HG03139 (cell line): Measurements from ENCODE around the gene IQCK.
A peak's percentile ranks its signal among the peaks of the same experiment; 100 is the strongest.
"Not testable (repeated sequence)": the region's sequence is repeated elsewhere in the genome, so short reads cannot be mapped to it uniquely, and the experiment has no call there.

ENCODE experiments used
- ATAC-seq: cut with Tn5 transposase; IDR thresholded peaks from one replicate; pipeline ENCODE4 v1.9.1; 2021; ENCODE audit not compliant: unreplicated experiment

Gene IQCK, protein sequence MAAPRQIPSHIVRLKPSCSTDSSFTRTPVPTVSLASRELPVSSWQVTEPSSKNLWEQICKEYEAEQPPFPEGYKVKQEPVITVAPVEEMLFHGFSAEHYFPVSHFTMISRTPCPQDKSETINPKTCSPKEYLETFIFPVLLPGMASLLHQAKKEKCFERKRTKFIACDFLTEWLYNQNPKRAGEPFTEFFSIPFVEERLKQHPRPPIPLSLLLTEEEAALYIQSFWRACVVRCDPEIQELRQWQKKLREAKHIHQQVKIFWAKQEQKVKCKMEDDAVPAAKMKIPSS

DNA sequence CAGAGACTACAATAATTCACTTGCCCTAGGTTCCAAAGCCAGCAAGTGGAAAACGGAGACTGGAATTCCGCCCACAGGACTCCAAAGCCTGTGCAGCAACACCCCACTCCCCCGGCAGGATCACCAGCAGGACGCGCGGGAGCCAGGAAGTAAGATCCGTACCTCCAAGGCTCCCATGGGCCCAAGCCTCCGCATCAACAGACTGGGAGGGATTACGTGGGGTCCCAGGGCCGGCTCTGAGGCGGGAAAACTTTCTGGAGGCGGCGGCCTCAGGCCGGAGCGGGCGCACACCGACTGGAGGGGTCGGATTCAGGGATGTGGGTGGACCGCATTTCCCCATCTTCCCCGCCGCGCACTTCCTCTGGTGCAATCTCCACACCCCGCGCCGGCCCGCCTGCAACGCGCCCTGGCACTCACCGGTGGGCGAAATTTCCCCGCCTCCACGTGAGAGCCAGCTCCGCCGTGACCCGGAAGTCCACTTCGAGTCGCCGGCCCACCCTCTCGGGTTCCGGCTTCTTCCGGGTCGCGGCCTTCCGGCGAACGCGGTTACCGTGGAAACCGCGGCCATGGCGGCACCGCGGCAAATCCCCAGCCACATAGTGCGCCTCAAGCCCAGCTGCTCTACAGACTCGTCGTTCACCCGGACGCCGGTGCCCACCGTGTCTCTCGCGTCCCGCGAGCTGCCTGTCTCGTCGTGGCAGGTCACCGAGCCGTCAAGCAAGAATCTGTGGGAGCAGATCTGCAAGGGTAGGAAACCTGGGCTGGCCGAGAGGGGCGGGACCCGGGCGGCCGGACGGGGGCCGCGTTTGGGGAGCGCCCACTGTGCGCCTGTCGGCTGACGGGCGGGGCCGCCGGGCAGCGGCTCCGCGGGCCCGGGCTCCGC, at the start of gene IQCK, which contains the start of gene KNOP1:
Gene IQCK (plus strand): TSS at position 531 of the 883 bp plus-strand sequence. CDS start 36 bp downstream, at position 567.
Gene KNOP1 (minus strand): TSS at position 487 of the 883 bp plus-strand sequence. CDS start 3,192 bp downstream, outside the sequence.
- peak; percentile 89 for ATAC-seq

GRCh38 chr16:19672378-19672777, 45.7 kb upstream of the IQCK start:
- ATAC-seq: no peak

GRCh38 chr16:19674485-19674884, 43.6 kb upstream of the IQCK start:
- ATAC-seq: no peak

GRCh38 chr16:19677402-19677801, 40.7 kb upstream of the IQCK start:
- no peak for ATAC-seq

GRCh38 chr16:19678804-19679203, 39.3 kb upstream of the IQCK start:
- ATAC-seq: no peak

- ATAC-seq: not testable (repeated sequence)
These were observed 38.8 kb upstream of the IQCK start for GRCh38 chr16:19679281-19679680.

DNA sequence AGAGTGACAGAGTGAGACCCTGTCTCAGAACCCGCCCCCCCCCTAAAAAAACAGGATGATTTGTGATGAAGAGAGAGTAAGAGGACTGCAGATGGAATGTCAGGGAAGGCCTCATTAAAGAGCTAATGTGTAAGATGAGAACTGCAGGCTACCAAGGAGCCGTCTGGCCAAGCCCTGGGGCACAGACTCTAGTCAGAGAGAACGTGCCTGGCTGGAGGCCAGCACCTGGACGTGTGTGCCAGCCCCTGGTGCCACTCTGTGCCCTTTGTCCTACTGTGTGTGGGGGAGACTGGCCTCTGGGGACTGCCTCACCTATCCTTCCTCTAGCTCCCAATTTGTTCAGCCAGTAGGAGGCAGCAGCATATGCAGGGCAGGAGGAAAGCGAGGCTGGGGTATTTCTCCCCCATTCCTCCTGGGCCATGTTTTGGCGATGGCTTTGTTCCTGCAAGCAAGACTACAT, 37.2 kb upstream of the IQCK start:
- no peak for ATAC-seq

DNA sequence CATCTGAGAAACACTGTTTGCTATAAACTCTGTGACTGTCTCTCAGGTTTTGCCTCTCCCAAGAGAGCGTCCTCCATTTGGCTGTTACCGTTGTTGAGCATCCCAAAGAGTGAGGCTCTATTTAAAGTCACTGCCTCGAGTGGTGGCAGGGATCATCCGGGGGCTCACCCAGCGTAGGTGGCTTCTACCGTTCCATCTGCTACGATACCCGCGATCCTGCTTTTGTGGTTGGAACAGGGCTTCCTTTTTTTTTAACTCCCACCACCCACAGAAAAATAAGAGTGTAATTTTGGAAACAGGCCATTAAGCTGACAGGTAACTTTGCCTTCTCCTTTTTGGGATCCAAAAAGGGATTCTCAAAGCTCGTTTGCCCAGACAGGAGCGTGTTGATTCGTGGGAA, 36.4 kb upstream of the IQCK start:
- no peak for ATAC-seq

GRCh38 chr16:19683453-19684236, 34.4 kb upstream of the IQCK start:
- no peak for ATAC-seq

DNA sequence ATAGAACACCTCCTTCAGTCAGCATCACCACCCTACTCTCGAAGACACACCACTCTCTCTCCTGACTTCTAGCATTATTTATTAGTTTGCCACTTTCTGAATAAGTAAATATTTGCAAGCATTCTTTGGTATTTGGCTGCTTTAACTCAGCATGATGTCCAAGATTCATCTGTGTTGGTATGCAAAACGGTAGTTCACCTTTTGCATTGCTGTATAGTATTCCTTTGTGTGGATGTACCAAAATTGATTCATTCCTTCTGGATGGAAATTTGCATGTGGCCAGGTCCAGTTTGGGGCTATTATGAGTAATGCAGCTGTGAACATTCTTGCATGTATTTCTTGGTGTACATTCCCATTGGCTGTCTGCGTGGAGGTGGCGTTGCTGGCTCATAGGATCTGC, 32.9 kb upstream of the IQCK start:
- ATAC-seq: no peak

GRCh38 chr16:19687279-19687678, 30.8 kb upstream of the IQCK start:
- ATAC-seq: no peak

DNA sequence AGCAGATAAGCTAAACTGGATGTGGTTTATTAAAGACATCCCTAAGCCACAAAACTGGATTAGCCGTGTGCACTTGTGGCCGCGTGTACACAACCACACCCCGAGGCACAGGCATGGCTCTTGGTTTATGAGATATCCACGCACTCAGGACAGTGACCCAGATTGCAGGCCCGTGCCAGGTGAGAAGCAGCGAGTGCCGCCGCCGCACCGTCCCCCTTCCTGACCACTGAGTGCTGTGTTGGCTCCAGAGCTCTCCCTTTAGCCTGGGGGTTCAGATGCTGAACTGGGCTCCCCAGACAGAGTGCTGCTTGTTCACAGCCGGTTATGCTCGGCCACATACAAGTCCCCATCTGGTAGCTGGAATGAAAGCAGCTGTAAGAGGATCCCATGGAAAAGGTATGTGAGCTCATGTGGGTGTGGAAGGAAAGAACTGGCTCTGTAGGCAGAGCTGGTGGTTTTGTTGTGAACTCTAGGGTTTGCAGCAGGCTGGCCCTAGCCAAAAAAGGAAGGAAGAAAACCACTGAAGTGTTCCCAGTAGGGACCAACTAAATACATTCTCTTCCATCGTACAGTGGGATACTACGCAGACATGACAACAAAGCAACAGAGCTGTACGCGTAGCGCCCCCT, 29.6 kb upstream of the IQCK start:
- ATAC-seq: no peak

- ATAC-seq: no peak
These were observed 28.7 kb upstream of the IQCK start for GRCh38 chr16:19689342-19689741.

DNA sequence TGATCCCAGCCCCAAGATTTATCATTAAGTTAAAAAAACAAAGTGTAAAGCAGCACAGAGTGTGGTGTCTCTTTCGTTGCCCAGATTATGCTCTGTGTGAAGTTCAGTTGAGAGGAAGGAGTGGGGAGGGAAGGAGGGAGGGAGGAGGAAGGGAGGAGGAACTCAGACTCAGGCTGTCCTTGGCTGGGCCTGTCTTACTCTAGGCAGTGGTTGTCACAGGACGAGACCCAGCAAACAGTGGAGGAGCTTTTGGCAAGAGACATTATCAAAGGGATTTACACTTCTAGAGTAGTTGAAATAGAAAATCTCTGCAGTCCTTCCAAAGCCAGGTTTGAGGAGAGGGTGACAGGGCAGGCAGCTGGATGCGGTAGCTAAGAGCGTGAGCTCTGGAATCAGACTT, 27.9 kb upstream of the IQCK start:
- no peak for ATAC-seq

GRCh38 chr16:19691161-19691711, 26.8 kb upstream of the IQCK start:
- no peak for ATAC-seq

DNA sequence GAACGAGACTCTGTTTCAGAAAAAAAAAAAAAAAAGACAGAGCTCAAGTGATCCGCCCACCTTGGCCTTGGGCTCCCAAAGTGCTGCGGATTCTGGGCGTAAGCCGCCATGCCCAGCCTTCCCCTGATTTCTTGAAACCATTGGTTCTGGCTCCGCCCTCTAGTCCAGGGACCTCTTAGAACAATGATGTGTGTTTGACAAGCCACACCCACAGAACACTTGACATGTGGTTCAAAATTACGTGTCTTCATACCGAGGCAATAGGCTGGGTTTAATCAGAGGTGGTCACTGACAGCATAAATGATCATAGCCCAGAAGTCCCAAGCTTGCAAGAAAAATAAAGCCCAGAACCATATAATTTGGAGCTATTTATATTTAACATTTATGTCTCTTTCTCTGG, 23.1 kb upstream of the IQCK start:
- no peak for ATAC-seq

GRCh38 chr16:19696328-19696727, 21.7 kb upstream of the IQCK start:
- ATAC-seq: no peak

DNA sequence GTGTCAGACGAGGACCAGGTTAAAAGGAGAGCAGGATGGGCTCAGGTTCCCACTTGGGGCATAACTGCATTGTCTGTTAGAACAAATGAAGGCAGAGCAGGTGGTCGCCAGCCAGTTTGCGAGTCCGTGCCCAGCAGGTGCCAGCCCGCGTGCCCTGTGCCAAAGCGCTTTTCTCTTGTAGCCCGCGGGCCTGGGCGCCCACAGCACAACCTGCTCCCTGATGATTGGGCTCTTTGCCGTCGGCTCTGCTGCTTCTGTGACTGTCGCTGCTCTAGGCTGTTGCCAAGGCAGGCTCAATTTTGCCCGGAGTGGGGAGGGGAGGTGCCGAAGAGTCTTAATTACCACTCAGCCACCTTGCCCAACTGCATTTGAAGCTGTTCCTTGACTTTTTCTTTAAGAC, 21.1 kb upstream of the IQCK start:
- ATAC-seq: no peak

- no peak for ATAC-seq
These were observed 20.2 kb upstream of the IQCK start for GRCh38 chr16:19697756-19698318.
